Neural progenitor cell (in vitro differentiated cells): Measurements from ENCODE around the gene AADACL2. TPM values are rescaled to one million over a fixed set of nuclear protein-coding genes. Genes with fewer than 3 reads are reported as not detected.

ENCODE experiments used
- DNase-seq: peaks from one replicate; pipeline ENCODE4 v3.0.0-alpha.2; 2016; ENCODE audit warnings: low spot score
- H2AFZ ChIP-seq: fragments of 200-600 bp; sonication (generic); replicated peaks from 2 replicates; pipeline ENCODE4 v1.6.1; 2016; ENCODE audit warnings: antibody characterized with exemption
- H3F3A ChIP-seq: fragments of 200-600 bp; sonication (generic); 2 replicates; pipeline ENCODE4 v1.6.1; 2016; ENCODE audit warnings: antibody characterized with exemption, low read depth
- H3K27ac ChIP-seq: fragments of 200-600 bp; sonication (generic); 2 replicates; pipeline ENCODE4 v1.5.1; 2016; ENCODE audit warnings: mild to moderate bottlenecking
- H3K27me3 ChIP-seq: fragments of 200-600 bp; sonication (generic); 2 replicates; pipeline ENCODE4 v1.6.1; 2016; ENCODE audit warnings: mild to moderate bottlenecking, moderate library complexity
- H3K36me3 ChIP-seq: fragments of 200-600 bp; sonication (generic); 2 replicates; pipeline ENCODE4 v1.5.1; 2016
- H3K4me1 ChIP-seq: fragments of 200-600 bp; sonication (generic); 2 replicates; pipeline ENCODE4 v1.6.1; 2016; ENCODE audit warnings: mixed run types
- H3K4me2 ChIP-seq: fragments of 200-600 bp; sonication (generic); 2 replicates; pipeline ENCODE4 v1.6.1; 2016
- H3K4me3 ChIP-seq: fragments of 200-600 bp; sonication (generic); 2 replicates; pipeline ENCODE4 v1.5.1; 2016
- H3K79me2 ChIP-seq: fragments of 200-600 bp; sonication (generic); 2 replicates; pipeline ENCODE4 v1.6.1; 2016; ENCODE audit warnings: low read depth
- H3K9ac ChIP-seq: fragments of 200-600 bp; sonication (generic); 2 replicates; pipeline ENCODE4 v1.6.1; 2016
- H3K9me3 ChIP-seq: fragments of 200-600 bp; sonication (generic); 2 replicates; pipeline ENCODE4 v1.5.1; 2016; ENCODE audit warnings: low read depth
- H4K20me1 ChIP-seq: fragments of 200-600 bp; sonication (generic); 2 replicates; pipeline ENCODE4 v1.6.1; 2016; ENCODE audit warnings: low read depth
- H3K27ac Mint-ChIP-seq: 3 replicates; pipeline ENCODE4 v1.8.0; 2021; ENCODE audit warnings: mixed read lengths
- H3K27me3 Mint-ChIP-seq: 2 replicates; pipeline ENCODE4 v1.8.0; 2022; ENCODE audit warnings: low read depth, mild to moderate bottlenecking, inconsistent platforms, moderate library complexity, mixed read lengths; ENCODE audit not compliant: insufficient read depth
- H3K36me3 Mint-ChIP-seq: 3 replicates; pipeline ENCODE4 v1.8.0; 2021; ENCODE audit warnings: mixed read lengths
- H3K4me1 Mint-ChIP-seq: 3 replicates; pipeline ENCODE4 v1.8.0; 2021; ENCODE audit warnings: mixed read lengths
- H3K4me3 Mint-ChIP-seq: 3 replicates; pipeline ENCODE4 v1.8.0; 2021; ENCODE audit warnings: mild to moderate bottlenecking, moderate library complexity, mixed read lengths
- H3K9me3 Mint-ChIP-seq: 3 replicates; pipeline ENCODE4 v1.8.0; 2020; ENCODE audit warnings: mixed read lengths
- EZH2 ChIP-seq: fragments of 200-600 bp; sonication (generic); IDR thresholded peaks from 2 replicates; pipeline ENCODE4 v1.6.1; 2017; ENCODE audit warnings: antibody characterized with exemption, mild to moderate bottlenecking, moderate library complexity
- EZH2phosphoT487 ChIP-seq: fragments of 200-600 bp; sonication (generic); IDR thresholded peaks from 2 replicates; pipeline ENCODE4 v1.6.1; 2017; ENCODE audit warnings: antibody characterized with exemption
- total RNA-seq: library from RNA; depleted of rRNA; stranded (reverse); fragments of >200 nt; gene quantifications from 2 replicates; pipeline ENCODE4 v1.2.3, GENCODE V29; 2015; ENCODE audit warnings: low replicate concordance
- TF ChIP-seq, protein P1 (sequence below): fragments of 200-600 bp; sonication (generic); IDR thresholded peaks from 2 replicates; pipeline ENCODE4 v1.5.1; 2017; ENCODE audit warnings: antibody characterized with exemption, mild to moderate bottlenecking

AADACL2 gene
- total RNA-seq, 1 donor from 2014 or later, result not detected

DNA sequence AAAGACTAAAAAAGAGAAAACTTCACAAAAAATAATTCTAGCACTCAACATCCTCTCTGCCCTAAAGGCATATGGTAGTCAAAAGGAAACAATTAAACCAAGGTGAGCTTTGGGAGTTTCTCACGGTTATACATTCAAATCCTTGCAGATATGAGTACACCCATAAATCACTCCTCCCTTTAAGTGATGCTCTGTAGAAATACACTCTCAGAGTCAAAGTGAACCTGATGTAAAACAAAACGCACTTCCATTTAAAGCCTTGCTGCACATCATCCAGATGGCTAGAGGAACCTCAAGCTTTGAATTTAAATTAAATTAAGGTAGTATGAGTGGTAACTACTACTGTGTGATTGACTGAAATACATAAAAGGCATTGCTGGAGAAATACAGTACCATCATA, 44.2 kb downstream of the AADACL2 start:
- Mint-ChIP-seq H3K36me3 (no peaks in the 10 kb centered on the region), H3K4me3 (no peak overlapping the region), H3K27me3 (no peaks in the 10 kb centered on the region), H3K4me1 (no peaks in the 10 kb centered on the region), H3K9me3 (no peaks in the 10 kb centered on the region), H3K27ac (no peak overlapping the region)
- no peak overlapping the region for H3K27ac ChIP-seq
- no peak overlapping the region for H3K9ac ChIP-seq
- H3K9me3 ChIP-seq, result no peaks in the 10 kb centered on the region
- H3K4me2 ChIP-seq, result no peak overlapping the region
- H3K79me2 ChIP-seq, result no peaks in the 10 kb centered on the region
- TF ChIP-seq EZH2 (no peak), EZH2phosphoT487 (no peak)
- TF ChIP-seq, protein P1, sequence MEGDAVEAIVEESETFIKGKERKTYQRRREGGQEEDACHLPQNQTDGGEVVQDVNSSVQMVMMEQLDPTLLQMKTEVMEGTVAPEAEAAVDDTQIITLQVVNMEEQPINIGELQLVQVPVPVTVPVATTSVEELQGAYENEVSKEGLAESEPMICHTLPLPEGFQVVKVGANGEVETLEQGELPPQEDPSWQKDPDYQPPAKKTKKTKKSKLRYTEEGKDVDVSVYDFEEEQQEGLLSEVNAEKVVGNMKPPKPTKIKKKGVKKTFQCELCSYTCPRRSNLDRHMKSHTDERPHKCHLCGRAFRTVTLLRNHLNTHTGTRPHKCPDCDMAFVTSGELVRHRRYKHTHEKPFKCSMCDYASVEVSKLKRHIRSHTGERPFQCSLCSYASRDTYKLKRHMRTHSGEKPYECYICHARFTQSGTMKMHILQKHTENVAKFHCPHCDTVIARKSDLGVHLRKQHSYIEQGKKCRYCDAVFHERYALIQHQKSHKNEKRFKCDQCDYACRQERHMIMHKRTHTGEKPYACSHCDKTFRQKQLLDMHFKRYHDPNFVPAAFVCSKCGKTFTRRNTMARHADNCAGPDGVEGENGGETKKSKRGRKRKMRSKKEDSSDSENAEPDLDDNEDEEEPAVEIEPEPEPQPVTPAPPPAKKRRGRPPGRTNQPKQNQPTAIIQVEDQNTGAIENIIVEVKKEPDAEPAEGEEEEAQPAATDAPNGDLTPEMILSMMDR, result no peak
- H3K4me1 ChIP-seq, result no peaks in the 10 kb centered on the region
- no peak overlapping the region for H3K4me3 ChIP-seq
- H3K36me3 ChIP-seq, result no peaks in the 10 kb centered on the region
- no peaks in the 10 kb centered on the region for H3F3A ChIP-seq
- H3K27me3 ChIP-seq, result no peaks in the 10 kb centered on the region
- no peak for DNase-seq
- no peak overlapping the region for H2AFZ ChIP-seq
- no peaks in the 10 kb centered on the region for H4K20me1 ChIP-seq

GRCh38 chr3:151787626-151788025, 53.9 kb downstream of the AADACL2 start:
- no peak overlapping the region for H3K4me3 Mint-ChIP-seq
- Histone ChIP-seq H4K20me1 (no peaks in the 10 kb centered on the region), H3K79me2 (no peaks in the 10 kb centered on the region), H3K36me3 (no peaks in the 10 kb centered on the region), H3F3A (no peaks in the 10 kb centered on the region), H3K27ac (no peak overlapping the region), H3K4me3 (no peak overlapping the region), H3K9ac (no peak overlapping the region), H2AFZ (no peak overlapping the region), H3K9me3 (peaks cover 4% of the 10 kb centered on the region), H3K4me2 (no peak overlapping the region), H3K4me1 (no peaks in the 10 kb centered on the region), H3K27me3 (no peaks in the 10 kb centered on the region)
- H3K27me3 Mint-ChIP-seq, result no peaks in the 10 kb centered on the region
- H3K9me3 Mint-ChIP-seq, result no peaks in the 10 kb centered on the region
- H3K36me3 Mint-ChIP-seq, result no peaks in the 10 kb centered on the region
- no peak overlapping the region for H3K27ac Mint-ChIP-seq
- H3K4me1 Mint-ChIP-seq, result no peaks in the 10 kb centered on the region
- TF ChIP-seq EZH2phosphoT487 (no peak), EZH2 (no peak)
- TF ChIP-seq, protein P1, result no peak
- no peak for DNase-seq

DNA sequence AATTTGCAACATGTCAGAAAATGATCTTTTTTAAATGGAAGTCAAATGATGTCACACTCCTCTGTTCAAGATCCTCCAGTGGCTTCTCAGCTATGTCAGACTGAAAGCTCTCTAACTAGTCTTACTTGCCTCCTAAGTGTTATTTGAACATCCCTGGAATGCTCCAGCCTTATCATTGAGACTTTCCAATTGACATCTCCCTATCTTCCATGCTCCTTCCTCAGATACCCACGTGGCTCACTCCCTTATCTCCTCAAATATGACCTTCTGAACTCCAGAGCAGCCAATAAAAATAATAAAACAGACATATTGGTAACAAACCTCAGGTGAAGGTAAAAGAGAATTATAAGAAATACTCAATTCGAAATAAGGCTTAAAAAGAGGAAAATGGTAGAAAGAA, 54.7 kb downstream of the AADACL2 start:
- TF ChIP-seq, protein P1, result no peak
- TF ChIP-seq EZH2, result no peak
- no peak for TF ChIP-seq EZH2phosphoT487
- H3K9ac ChIP-seq, result no peak overlapping the region
- H3K9me3 Mint-ChIP-seq, result no peaks in the 10 kb centered on the region
- no peaks in the 10 kb centered on the region for H3K27me3 ChIP-seq
- no peak overlapping the region for H3K4me2 ChIP-seq
- no peaks in the 10 kb centered on the region for H3K79me2 ChIP-seq
- H3K36me3 ChIP-seq, result no peaks in the 10 kb centered on the region
- H3K4me3 ChIP-seq, result no peak overlapping the region
- no peak overlapping the region for H2AFZ ChIP-seq
- H3K27me3 Mint-ChIP-seq, result no peaks in the 10 kb centered on the region
- no peak overlapping the region for H3K4me3 Mint-ChIP-seq
- H3K27ac Mint-ChIP-seq, result no peak overlapping the region
- DNase-seq, result no peak
- H3F3A ChIP-seq, result no peaks in the 10 kb centered on the region
- peaks cover 4% of the 10 kb centered on the region for H3K9me3 ChIP-seq
- H3K36me3 Mint-ChIP-seq, result no peaks in the 10 kb centered on the region
- no peaks in the 10 kb centered on the region for H3K4me1 ChIP-seq
- no peak overlapping the region for H3K27ac ChIP-seq
- H3K4me1 Mint-ChIP-seq, result no peaks in the 10 kb centered on the region
- H4K20me1 ChIP-seq, result no peaks in the 10 kb centered on the region
